GM10266 (cell line): ENCODE measurements around the gene PCBP3.

Experiments
- DNase-seq: peaks from one replicate; pipeline ENCODE4 v3.0.0; 2012; ENCODE audit errors: extremely low spot score
- TF ChIP-seq, protein P1 (sequence below): IDR thresholded peaks from 2 replicates; pipeline ENCODE4 v1.5.1; 2012; ENCODE audit warnings: mild to moderate bottlenecking, low read depth; ENCODE audit not compliant: control insufficient read depth, insufficient read depth; ENCODE audit errors: missing control alignments

The PCBP3 gene

GRCh38 chr21:45736690-45737484, 93.4 kb downstream of the PCBP3 start:
- DNase-seq = no peak
- TF ChIP-seq, protein P1, sequence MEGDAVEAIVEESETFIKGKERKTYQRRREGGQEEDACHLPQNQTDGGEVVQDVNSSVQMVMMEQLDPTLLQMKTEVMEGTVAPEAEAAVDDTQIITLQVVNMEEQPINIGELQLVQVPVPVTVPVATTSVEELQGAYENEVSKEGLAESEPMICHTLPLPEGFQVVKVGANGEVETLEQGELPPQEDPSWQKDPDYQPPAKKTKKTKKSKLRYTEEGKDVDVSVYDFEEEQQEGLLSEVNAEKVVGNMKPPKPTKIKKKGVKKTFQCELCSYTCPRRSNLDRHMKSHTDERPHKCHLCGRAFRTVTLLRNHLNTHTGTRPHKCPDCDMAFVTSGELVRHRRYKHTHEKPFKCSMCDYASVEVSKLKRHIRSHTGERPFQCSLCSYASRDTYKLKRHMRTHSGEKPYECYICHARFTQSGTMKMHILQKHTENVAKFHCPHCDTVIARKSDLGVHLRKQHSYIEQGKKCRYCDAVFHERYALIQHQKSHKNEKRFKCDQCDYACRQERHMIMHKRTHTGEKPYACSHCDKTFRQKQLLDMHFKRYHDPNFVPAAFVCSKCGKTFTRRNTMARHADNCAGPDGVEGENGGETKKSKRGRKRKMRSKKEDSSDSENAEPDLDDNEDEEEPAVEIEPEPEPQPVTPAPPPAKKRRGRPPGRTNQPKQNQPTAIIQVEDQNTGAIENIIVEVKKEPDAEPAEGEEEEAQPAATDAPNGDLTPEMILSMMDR = no peak

GRCh38 chr21:45737485-45738166, 94.1 kb downstream of the PCBP3 start:
- DNase-seq = no peak
- TF ChIP-seq, protein P1 = no peak

DNA sequence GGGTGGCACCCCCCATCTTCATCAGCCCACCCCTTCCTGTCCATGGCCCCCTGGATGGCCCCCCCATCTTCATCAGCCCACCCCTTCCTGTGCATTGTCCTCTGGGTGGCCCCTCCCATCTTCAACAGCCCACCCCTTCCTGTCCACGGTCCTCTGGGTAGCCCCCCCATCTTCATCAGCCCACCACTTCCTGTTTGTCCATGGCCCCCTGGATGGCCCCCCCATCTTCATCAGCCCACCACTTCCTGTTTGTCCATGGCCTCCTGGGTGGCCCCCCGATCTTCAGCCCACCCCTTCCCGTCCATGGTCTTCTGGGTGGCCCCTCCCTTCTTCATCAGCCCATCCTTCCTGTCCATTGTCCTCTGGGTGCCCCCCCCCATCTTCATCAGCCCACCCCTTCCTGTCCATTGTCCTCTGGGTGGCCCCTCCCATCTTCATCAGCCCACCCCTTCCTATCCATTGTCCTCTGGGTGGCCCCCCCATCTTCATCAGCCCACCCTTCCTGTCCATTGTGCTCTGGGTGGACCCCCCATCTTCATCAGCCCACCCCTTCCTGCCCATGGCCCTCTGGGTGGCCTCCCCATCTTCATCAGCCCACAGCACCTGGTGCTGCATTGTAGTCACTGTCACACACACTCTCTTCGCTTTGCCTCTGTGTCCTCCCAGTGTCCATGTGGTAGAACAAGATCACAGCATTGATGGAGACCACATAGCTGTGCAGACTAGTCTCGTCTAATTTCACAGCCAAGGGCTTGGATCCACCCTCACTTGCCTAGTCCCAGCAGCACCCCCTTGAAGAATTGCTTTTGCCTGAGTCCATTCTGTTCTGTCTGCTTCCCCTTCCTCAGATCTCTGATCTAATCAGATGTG, 95.9 kb downstream of the PCBP3 start:
- TF ChIP-seq, protein P1 = no peak

DNA sequence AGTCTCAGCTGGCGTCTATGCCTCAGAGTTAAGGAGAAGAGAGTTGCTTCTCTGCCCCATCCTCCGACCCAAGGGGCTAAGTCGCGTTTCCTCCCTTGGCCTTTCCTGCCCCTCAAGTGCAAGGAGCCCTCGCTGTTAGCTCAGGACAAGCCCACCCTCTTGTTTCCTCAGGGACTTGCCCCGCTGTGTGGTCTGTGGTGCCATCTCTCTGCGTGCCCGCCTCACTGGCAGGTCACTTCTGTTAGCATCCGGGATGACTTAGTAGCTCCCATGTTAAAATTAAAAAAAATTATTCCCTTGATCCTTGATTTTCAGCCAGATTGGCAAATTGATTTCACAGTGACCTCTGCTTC, 96.5 kb downstream of the PCBP3 start:
- TF ChIP-seq, protein P1 = no peak
- DNase-seq = no peak

More for the DNA sequence above, 95.9 kb downstream of the PCBP3 start:
- DNase-seq = no peak

GRCh38 chr21:45740491-45741357, 97.2 kb downstream of the PCBP3 start:
- TF ChIP-seq, protein P1 = no peak
- DNase-seq = no peak

DNA sequence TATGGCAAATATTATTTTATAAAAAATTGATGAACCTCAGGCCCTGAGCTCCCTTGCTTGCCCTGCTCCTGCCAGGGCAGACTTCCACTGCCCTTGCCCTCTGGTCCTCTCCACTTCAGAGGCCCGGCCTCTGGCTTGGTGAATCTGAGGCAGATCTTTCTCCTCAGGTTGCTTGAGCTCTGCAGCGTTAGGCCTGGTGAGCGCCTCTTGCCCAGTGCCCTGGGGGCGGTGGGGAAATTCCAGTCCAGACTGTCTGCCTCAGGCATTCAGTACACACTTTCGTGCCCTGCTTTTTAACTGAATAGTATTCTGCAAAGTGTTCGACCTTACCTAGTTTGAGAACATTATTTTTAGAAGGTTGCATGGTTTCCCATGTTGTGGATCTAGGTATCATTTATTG, 98.2 kb downstream of the PCBP3 start:
- TF ChIP-seq, protein P1 = no peak
- DNase-seq = no peak
